Measurements from ENCODE around the gene MIPEP. TPM values are rescaled to one million over a fixed set of nuclear protein-coding genes. Genes with fewer than 3 reads are reported as not detected.

The MIPEP gene
- total RNA-seq, 4 donors from 2014 or later = 5.2 to 20.1 (median 17.8) TPM

- TF ChIP-seq POLR2A (IDR thresholded peaks at IDR 0.05) = no peak
- intact Hi-C loops (cut with DNase I; ENCODE audit: low total_unique reads) = no loop called here
Observed at GRCh38 chr13:23915308-23915707, 26.1 kb upstream of the MIPEP start.

GRCh38 chr13:23912469-23912868 is 23.3 kb upstream of the MIPEP start:
- Histone ChIP-seq H3K4me1 (peaks cover 0 to 6% (median 0%) of the 10 kb centered on the region in 4 donors), H3K27ac (no peak overlapping the region), H3K27me3 (peaks cover 25% of the 10 kb centered on the region), H3K36me3 (no peaks in the 10 kb centered on the region), H3K4me3 (no peak overlapping the region), H3K9me3 (no peaks in the 10 kb centered on the region)
- in situ Hi-C loops (cut with MboI; ENCODE audit: low pct_ligation_motif_present in 1 of 4, low pct_unique_long_range_greater_than_20kb in 1 of 4, low sequenced_read_pairs in 3 of 4) = no loop called here
- no peak for DNase-seq
- intact Hi-C loops (cut with DNase I; ENCODE audit: low total_unique reads) = no loop called here
- WGBS, 2 donors (ENCODE audit: low coverage in 1 of 2) = 48 to 64% methylated on average over 1 of the region's 1 CpG
- TF ChIP-seq POLR2A (IDR thresholded peaks at IDR 0.05) = no peak

More at GRCh38 chr13:23915308-23915707, 26.1 kb upstream of the MIPEP start:
- no peaks in the 10 kb centered on the region for H3K36me3 ChIP-seq
- peaks cover 38% of the 10 kb centered on the region for H3K27me3 ChIP-seq
- in situ Hi-C loops (cut with MboI; ENCODE audit: low pct_ligation_motif_present in 1 of 4, low pct_unique_long_range_greater_than_20kb in 1 of 4, low sequenced_read_pairs in 3 of 4) = no loop called here
- no peaks in the 10 kb centered on the region for H3K4me1 ChIP-seq
- no peaks in the 10 kb centered on the region for H3K9me3 ChIP-seq
- DNase-seq = no peak
- no peak overlapping the region for H3K27ac ChIP-seq
- WGBS, 2 donors (ENCODE audit: low coverage in 1 of 2) = 71 to 82% methylated on average over 3 of the region's 3 CpGs
- no peak overlapping the region for H3K4me3 ChIP-seq

GRCh38 chr13:23909606-23910005 is 20.4 kb upstream of the MIPEP start:
- Histone ChIP-seq H3K4me3 (no peak overlapping the region), H3K27me3 (peaks cover 7% of the 10 kb centered on the region), H3K9me3 (no peaks in the 10 kb centered on the region), H3K36me3 (no peaks in the 10 kb centered on the region), H3K27ac (no peak overlapping the region), H3K4me1 (peaks cover 0 to 6% (median 0%) of the 10 kb centered on the region in 4 donors)
- DNase-seq = no peak
- TF ChIP-seq POLR2A (IDR thresholded peaks at IDR 0.05) (no peak), EP300 (IDR thresholded peaks at IDR 0.05; ENCODE audit: low read depth) (no peak), CTCF (IDR thresholded peaks at IDR 0.05) (no peak), POLR2AphosphoS5 (IDR thresholded peaks at IDR 0.05) (no peak)
- intact Hi-C loops (cut with DNase I; ENCODE audit: low total_unique reads) (no loop called here), in situ Hi-C loops (cut with MboI; ENCODE audit: low pct_ligation_motif_present in 1 of 4, low pct_unique_long_range_greater_than_20kb in 1 of 4, low sequenced_read_pairs in 3 of 4) (no loop called here)

GRCh38 chr13:23905766-23906165 is 16.6 kb upstream of the MIPEP start:
- intact Hi-C loops (cut with DNase I; ENCODE audit: low total_unique reads) (no loop called here), in situ Hi-C loops (cut with MboI; ENCODE audit: low pct_ligation_motif_present in 1 of 4, low pct_unique_long_range_greater_than_20kb in 1 of 4, low sequenced_read_pairs in 3 of 4) (no loop called here)
- Histone ChIP-seq H3K9me3 (no peaks in the 10 kb centered on the region), H3K36me3 (no peaks in the 10 kb centered on the region), H3K27me3 (peaks cover 46% of the 10 kb centered on the region), H3K4me3 (no peak overlapping the region), H3K4me1 (peaks cover 4 to 13% (median 5%) of the 10 kb centered on the region in 4 donors), H3K27ac (no peak overlapping the region)
- TF ChIP-seq POLR2AphosphoS5 (IDR thresholded peaks at IDR 0.05) = no peak
- TF ChIP-seq POLR2A (IDR thresholded peaks at IDR 0.05) = no peak
- no peak for TF ChIP-seq CTCF (IDR thresholded peaks at IDR 0.05)
- no peak for TF ChIP-seq EP300 (IDR thresholded peaks at IDR 0.05; ENCODE audit: low read depth)
- no peak for DNase-seq
- WGBS, 2 donors (ENCODE audit: low coverage in 1 of 2) = 79 to 81% methylated on average over 2 of the region's 2 CpGs

- Histone ChIP-seq H3K27me3 (peaks cover 46% of the 10 kb centered on the region), H3K36me3 (no peaks in the 10 kb centered on the region), H3K27ac (no peak overlapping the region), H3K4me3 (no peak overlapping the region), H3K4me1 (peaks cover 4 to 6% (median 5%) of the 10 kb centered on the region in 4 donors), H3K9me3 (no peaks in the 10 kb centered on the region)
- TF ChIP-seq POLR2A (IDR thresholded peaks at IDR 0.05) = no peak
- no peak for TF ChIP-seq CTCF (IDR thresholded peaks at IDR 0.05)
- no peak for TF ChIP-seq POLR2AphosphoS5 (IDR thresholded peaks at IDR 0.05)
- no peak for TF ChIP-seq EP300 (IDR thresholded peaks at IDR 0.05; ENCODE audit: low read depth)
- 61% methylated on average over 16 of the region's 16 CpGs; no CpG with 5 or more reads in 1 of the 2 donors for WGBS, 2 donors (ENCODE audit: low coverage in 1 of 2)
- no peak for DNase-seq
- in situ Hi-C loops (cut with MboI; ENCODE audit: low pct_ligation_motif_present in 1 of 4, low pct_unique_long_range_greater_than_20kb in 1 of 4, low sequenced_read_pairs in 3 of 4) = no loop called here
- intact Hi-C loops (cut with DNase I; ENCODE audit: low total_unique reads) = no loop called here
Observed at GRCh38 chr13:23903906-23904280, 14.7 kb upstream of the MIPEP start.

All from transverse colon (tissue), 4 donors.